ENCODE data around the gene TLCD3B.

TLCD3B gene

GRCh38 chr16:30004424-30004776 lies 26.7 kb downstream of the TLCD3B start:
- no peak for FAIRE-seq

- no peak for FAIRE-seq
These were observed 27.2 kb downstream of the TLCD3B start for GRCh38 chr16:30003670-30004423.

- no peak for FAIRE-seq
These were observed 28.3 kb downstream of the TLCD3B start for GRCh38 chr16:30002614-30003346.

- no peak for FAIRE-seq
These were observed 30.1 kb downstream of the TLCD3B start for GRCh38 chr16:30000735-30001631.

- no peak for FAIRE-seq
These were observed 31.5 kb downstream of the TLCD3B start for GRCh38 chr16:29999605-30000004.

- no peak for FAIRE-seq
These were observed 34.3 kb downstream of the TLCD3B start for GRCh38 chr16:29996766-29997250.

- peak; percentile 28 for FAIRE-seq
These were observed 34.9 kb downstream of the TLCD3B start, which contains the start of gene INO80E for GRCh38 chr16:29995911-29996765. INO80E (plus strand) TSS chr16:29996241; CDS start chr16:29996311, 70 bp downstream.

- FAIRE-seq: no peak
These were observed 35.7 kb downstream of the TLCD3B start, which contains the start of gene HIRIP3 for GRCh38 chr16:29995324-29995910. HIRIP3 (minus strand) TSS chr16:29995617; CDS start chr16:29995605, 12 bp downstream.

- FAIRE-seq: no peak
These were observed 36.3 kb downstream of the TLCD3B start for GRCh38 chr16:29994600-29995323.

GRCh38 chr16:29993903-29994599 lies 37.0 kb downstream of the TLCD3B start:
- FAIRE-seq: no peak

GRCh38 chr16:29993191-29993902 lies 37.7 kb downstream of the TLCD3B start:
- no peak for FAIRE-seq

GRCh38 chr16:29992344-29992967 lies 38.6 kb downstream of the TLCD3B start:
- FAIRE-seq: no peak

- FAIRE-seq: no peak
These were observed 39.5 kb downstream of the TLCD3B start for GRCh38 chr16:29991571-29991904.

- no peak for FAIRE-seq
These were observed 40.0 kb downstream of the TLCD3B start for GRCh38 chr16:29990883-29991570.

GRCh38 chr16:29990034-29990433 lies 41.0 kb downstream of the TLCD3B start:
- no peak for FAIRE-seq

- FAIRE-seq: no peak
These were observed 41.8 kb downstream of the TLCD3B start for GRCh38 chr16:29989111-29989858.

GRCh38 chr16:29988346-29989075 lies 42.6 kb downstream of the TLCD3B start:
- no peak for FAIRE-seq

Measured in TTC549 (cell line).